ENCODE data around the gene SLC25A23. TPM values are rescaled to one million over a fixed set of nuclear protein-coding genes. Genes with fewer than 3 reads are reported as not detected.

SLC25A23 gene
- total and polyA plus RNA-seq, 2 experiments from 2014 or later = 25.7 to 96.4 TPM

DNA sequence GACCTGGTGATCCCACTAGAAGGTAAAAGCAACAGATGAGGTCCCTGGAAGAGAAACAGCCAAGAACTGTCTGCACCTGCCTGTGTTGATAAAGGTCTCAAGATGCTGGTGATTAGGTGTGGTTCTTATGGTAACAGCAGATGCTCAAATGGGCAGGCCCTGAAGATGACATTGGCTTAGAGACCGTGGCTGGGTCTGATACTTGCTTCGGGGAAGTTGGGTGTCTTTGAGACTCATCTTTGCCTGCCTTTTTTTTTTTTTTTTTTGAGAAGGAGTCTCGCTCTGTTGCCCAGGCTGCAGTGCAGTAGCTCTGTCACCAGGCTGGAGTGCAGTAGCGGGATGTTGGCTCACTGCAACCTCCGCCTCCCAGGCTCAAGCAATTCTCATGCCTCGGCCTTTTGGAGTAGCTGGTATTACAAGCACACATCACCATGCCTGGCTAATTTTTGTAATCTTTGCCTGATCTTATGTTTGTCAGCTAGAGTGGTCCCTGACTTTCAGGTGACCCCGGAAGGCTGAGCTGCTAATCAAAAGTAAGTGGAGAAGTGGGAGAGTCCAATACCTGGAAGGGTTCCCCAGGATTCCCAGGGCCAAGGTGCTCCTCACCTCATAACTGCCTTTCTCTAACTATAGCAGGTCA lies 7.9 kb downstream of the SLC25A23 start:
- Histone ChIP-seq H3K79me2 (replicated peaks; ENCODE audit: insufficient read depth) (no peaks in the 10 kb centered on the region), H3K36me3 (ENCODE audit: insufficient read depth) (peaks cover 11% of the 10 kb centered on the region; the same call in 1 of the 2 replicates), H2AFZ (no peak overlapping the region), H3K4me2 (no peak overlapping the region), H3K27me3 (ENCODE audit: insufficient read depth) (no peaks in the 10 kb centered on the region), H3F3A (replicated peaks; ENCODE audit: low read depth) (no peaks in the 10 kb centered on the region), H3K4me3 (no peak overlapping the region), H3K9me2 (ENCODE audit: insufficient read depth) (no peaks in the 10 kb centered on the region), H3K4me1 (ENCODE audit: insufficient read depth) (no peaks in the 10 kb centered on the region), H4K20me1 (replicated peaks; ENCODE audit: insufficient read depth) (no peaks in the 10 kb centered on the region; the same call in 1 of the 2 replicates), H3K27ac (ENCODE audit: low read depth) (no peak overlapping the region)
- Mint-ChIP-seq H3K36me3 (ENCODE audit: low read depth) (peaks cover 46% of the 10 kb centered on the region), H3K27ac (no peak overlapping the region), H3K27me3 (ENCODE audit: insufficient read depth, low read depth, poor library complexity) (peaks cover 5% of the 10 kb centered on the region), H3K9me3 (peaks cover 10% of the 10 kb centered on the region; the same call in 2 of the 3 replicates), H3K4me1 (no peaks in the 10 kb centered on the region), H3K4me3 (no peak overlapping the region)
- DNase-seq (ENCODE audit: low spot score) (no peak), ATAC-seq (no peak)
- TF ChIP-seq, protein P1, sequence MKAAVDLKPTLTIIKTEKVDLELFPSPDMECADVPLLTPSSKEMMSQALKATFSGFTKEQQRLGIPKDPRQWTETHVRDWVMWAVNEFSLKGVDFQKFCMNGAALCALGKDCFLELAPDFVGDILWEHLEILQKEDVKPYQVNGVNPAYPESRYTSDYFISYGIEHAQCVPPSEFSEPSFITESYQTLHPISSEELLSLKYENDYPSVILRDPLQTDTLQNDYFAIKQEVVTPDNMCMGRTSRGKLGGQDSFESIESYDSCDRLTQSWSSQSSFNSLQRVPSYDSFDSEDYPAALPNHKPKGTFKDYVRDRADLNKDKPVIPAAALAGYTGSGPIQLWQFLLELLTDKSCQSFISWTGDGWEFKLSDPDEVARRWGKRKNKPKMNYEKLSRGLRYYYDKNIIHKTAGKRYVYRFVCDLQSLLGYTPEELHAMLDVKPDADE (IDR thresholded peaks at IDR 0.05) = no peak
- TF ChIP-seq STAT1 (IDR thresholded peaks at IDR 0.05; ENCODE audit: unreplicated experiment) (no peak), POLR2AphosphoS5 (IDR thresholded peaks at IDR 0.05; ENCODE audit: low read depth) (no peak)
- TF ChIP-seq, protein P2, sequence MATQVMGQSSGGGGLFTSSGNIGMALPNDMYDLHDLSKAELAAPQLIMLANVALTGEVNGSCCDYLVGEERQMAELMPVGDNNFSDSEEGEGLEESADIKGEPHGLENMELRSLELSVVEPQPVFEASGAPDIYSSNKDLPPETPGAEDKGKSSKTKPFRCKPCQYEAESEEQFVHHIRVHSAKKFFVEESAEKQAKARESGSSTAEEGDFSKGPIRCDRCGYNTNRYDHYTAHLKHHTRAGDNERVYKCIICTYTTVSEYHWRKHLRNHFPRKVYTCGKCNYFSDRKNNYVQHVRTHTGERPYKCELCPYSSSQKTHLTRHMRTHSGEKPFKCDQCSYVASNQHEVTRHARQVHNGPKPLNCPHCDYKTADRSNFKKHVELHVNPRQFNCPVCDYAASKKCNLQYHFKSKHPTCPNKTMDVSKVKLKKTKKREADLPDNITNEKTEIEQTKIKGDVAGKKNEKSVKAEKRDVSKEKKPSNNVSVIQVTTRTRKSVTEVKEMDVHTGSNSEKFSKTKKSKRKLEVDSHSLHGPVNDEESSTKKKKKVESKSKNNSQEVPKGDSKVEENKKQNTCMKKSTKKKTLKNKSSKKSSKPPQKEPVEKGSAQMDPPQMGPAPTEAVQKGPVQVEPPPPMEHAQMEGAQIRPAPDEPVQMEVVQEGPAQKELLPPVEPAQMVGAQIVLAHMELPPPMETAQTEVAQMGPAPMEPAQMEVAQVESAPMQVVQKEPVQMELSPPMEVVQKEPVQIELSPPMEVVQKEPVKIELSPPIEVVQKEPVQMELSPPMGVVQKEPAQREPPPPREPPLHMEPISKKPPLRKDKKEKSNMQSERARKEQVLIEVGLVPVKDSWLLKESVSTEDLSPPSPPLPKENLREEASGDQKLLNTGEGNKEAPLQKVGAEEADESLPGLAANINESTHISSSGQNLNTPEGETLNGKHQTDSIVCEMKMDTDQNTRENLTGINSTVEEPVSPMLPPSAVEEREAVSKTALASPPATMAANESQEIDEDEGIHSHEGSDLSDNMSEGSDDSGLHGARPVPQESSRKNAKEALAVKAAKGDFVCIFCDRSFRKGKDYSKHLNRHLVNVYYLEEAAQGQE (IDR thresholded peaks at IDR 0.05; ENCODE audit: unreplicated experiment) = no peak

DNA sequence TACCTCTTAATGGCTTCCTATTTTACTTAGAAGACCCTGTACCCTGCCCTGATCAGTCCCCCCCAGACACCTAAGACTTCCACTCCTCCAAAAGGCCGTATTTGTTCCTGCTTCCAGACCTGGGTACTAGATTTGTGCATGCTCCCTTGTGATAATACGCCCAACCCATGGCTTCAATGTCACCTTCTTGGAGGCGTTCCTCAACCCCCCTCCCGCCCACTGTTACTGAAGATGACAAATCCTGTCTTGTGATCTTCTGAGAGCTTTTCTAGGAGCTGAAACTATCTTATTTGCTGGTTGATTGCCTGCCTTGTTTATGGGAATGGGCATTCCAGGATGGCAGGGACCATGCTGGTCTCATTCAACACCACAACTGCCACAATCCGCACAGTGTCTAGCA lies 9.4 kb downstream of the SLC25A23 start:
- Histone ChIP-seq H3K9me2 (ENCODE audit: insufficient read depth) (no peaks in the 10 kb centered on the region), H3K4me3 (no peak overlapping the region), H3K79me2 (replicated peaks; ENCODE audit: insufficient read depth) (no peaks in the 10 kb centered on the region), H3K4me2 (no peak overlapping the region), H3K27me3 (ENCODE audit: insufficient read depth) (no peaks in the 10 kb centered on the region), H4K20me1 (replicated peaks; ENCODE audit: insufficient read depth) (no peaks in the 10 kb centered on the region; the same call in 1 of the 2 replicates), H2AFZ (no peak overlapping the region), H3K4me1 (ENCODE audit: insufficient read depth) (no peaks in the 10 kb centered on the region), H3F3A (replicated peaks; ENCODE audit: low read depth) (no peaks in the 10 kb centered on the region), H3K27ac (ENCODE audit: low read depth) (no peak overlapping the region), H3K36me3 (ENCODE audit: insufficient read depth) (peaks cover 11% of the 10 kb centered on the region; the same call in 1 of the 2 replicates)
- peaks cover 4% of the 10 kb centered on the region for H3K27me3 Mint-ChIP-seq (ENCODE audit: insufficient read depth, low read depth, poor library complexity)
- TF ChIP-seq, protein P3, sequence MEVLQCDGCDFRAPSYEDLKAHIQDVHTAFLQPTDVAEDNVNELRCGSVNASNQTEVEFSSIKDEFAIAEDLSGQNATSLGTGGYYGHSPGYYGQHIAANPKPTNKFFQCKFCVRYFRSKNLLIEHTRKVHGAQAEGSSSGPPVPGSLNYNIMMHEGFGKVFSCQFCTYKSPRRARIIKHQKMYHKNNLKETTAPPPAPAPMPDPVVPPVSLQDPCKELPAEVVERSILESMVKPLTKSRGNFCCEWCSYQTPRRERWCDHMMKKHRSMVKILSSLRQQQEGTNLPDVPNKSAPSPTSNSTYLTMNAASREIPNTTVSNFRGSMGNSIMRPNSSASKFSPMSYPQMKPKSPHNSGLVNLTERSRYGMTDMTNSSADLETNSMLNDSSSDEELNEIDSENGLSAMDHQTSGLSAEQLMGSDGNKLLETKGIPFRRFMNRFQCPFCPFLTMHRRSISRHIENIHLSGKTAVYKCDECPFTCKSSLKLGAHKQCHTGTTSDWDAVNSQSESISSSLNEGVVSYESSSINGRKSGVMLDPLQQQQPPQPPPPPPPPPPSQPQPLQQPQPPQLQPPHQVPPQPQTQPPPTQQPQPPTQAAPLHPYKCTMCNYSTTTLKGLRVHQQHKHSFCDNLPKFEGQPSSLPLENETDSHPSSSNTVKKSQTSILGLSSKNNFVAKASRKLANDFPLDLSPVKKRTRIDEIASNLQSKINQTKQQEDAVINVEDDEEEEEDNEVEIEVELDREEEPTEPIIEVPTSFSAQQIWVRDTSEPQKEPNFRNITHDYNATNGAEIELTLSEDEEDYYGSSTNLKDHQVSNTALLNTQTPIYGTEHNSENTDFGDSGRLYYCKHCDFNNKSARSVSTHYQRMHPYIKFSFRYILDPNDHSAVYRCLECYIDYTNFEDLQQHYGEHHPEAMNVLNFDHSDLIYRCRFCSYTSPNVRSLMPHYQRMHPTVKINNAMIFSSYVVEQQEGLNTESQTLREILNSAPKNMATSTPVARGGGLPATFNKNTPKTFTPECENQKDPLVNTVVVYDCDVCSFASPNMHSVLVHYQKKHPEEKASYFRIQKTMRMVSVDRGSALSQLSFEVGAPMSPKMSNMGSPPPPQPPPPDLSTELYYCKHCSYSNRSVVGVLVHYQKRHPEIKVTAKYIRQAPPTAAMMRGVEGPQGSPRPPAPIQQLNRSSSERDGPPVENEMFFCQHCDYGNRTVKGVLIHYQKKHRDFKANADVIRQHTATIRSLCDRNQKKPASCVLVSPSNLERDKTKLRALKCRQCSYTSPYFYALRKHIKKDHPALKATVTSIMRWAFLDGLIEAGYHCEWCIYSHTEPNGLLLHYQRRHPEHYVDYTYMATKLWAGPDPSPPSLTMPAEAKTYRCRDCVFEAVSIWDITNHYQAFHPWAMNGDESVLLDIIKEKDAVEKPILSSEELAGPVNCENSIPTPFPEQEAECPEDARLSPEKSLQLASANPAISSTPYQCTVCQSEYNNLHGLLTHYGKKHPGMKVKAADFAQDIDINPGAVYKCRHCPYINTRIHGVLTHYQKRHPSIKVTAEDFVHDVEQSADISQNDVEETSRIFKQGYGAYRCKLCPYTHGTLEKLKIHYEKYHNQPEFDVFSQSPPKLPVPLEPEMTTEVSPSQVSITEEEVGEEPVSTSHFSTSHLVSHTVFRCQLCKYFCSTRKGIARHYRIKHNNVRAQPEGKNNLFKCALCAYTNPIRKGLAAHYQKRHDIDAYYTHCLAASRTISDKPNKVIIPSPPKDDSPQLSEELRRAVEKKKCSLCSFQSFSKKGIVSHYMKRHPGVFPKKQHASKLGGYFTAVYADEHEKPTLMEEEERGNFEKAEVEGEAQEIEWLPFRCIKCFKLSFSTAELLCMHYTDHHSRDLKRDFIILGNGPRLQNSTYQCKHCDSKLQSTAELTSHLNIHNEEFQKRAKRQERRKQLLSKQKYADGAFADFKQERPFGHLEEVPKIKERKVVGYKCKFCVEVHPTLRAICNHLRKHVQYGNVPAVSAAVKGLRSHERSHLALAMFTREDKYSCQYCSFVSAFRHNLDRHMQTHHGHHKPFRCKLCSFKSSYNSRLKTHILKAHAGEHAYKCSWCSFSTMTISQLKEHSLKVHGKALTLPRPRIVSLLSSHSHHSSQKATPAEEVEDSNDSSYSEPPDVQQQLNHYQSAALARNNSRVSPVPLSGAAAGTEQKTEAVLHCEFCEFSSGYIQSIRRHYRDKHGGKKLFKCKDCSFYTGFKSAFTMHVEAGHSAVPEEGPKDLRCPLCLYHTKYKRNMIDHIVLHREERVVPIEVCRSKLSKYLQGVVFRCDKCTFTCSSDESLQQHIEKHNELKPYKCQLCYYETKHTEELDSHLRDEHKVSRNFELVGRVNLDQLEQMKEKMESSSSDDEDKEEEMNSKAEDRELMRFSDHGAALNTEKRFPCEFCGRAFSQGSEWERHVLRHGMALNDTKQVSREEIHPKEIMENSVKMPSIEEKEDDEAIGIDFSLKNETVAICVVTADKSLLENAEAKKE (CRISPR knock-in tag; IDR thresholded peaks at IDR 0.05) = no peak
- TF ChIP-seq, protein P4, sequence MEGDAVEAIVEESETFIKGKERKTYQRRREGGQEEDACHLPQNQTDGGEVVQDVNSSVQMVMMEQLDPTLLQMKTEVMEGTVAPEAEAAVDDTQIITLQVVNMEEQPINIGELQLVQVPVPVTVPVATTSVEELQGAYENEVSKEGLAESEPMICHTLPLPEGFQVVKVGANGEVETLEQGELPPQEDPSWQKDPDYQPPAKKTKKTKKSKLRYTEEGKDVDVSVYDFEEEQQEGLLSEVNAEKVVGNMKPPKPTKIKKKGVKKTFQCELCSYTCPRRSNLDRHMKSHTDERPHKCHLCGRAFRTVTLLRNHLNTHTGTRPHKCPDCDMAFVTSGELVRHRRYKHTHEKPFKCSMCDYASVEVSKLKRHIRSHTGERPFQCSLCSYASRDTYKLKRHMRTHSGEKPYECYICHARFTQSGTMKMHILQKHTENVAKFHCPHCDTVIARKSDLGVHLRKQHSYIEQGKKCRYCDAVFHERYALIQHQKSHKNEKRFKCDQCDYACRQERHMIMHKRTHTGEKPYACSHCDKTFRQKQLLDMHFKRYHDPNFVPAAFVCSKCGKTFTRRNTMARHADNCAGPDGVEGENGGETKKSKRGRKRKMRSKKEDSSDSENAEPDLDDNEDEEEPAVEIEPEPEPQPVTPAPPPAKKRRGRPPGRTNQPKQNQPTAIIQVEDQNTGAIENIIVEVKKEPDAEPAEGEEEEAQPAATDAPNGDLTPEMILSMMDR (conservative IDR thresholded peaks at IDR 0.05; ENCODE audit: low read depth in 2 of 2) = no peak
- ATAC-seq (no peak), DNase-seq (ENCODE audit: low spot score) (no peak)
- no peak overlapping the region for H3K4me3 Mint-ChIP-seq
- H3K4me1 Mint-ChIP-seq = no peaks in the 10 kb centered on the region
- H3K9me3 Mint-ChIP-seq = peaks cover 12% of the 10 kb centered on the region
- no peak overlapping the region for H3K27ac Mint-ChIP-seq
- peaks cover 42% of the 10 kb centered on the region for H3K36me3 Mint-ChIP-seq (ENCODE audit: low read depth)
